D721Med (cell line): Measurements from ENCODE around the gene ZNF839.

ENCODE experiments used
- DNase-seq: peaks from one replicate; pipeline ENCODE4 v3.0.0; 2011; ENCODE audit warnings: low spot score; ENCODE audit not compliant: insufficient read length
- FAIRE-seq: peaks from 2 replicates; lab custom pipeline; 2011; peaks lifted over from hg19 to GRCh38; lab: Jason Lieb, UNC
- TF ChIP-seq, protein P1 (sequence below): IDR thresholded peaks from 2 replicates; pipeline ENCODE4 v1.5.1; 2012; ENCODE audit warnings: mild to moderate bottlenecking, control low read depth; ENCODE audit not compliant: insufficient read depth; ENCODE audit errors: missing control alignments

ZNF839 gene

DNA sequence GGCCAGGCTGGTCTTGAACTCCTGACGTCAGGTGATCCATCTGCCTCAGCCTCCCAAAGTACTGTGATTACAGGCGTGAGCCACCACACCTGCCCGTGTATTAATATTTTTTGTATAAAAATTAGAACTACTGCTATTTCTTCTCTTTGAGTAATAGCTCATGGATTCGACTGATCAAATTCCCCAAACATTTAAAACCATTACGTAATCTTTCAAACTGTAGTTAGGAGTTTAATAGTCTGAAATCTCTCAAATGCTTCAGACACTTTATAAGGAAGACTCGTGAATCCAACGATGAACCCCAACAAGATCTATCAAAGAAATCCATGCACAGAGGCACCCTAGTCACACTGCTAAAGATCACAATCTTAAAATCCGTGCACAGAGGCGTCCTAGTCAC lies 59.3 kb downstream of the ZNF839 start:
- FAIRE-seq (no peak), DNase-seq (no peak)
- TF ChIP-seq, protein P1, sequence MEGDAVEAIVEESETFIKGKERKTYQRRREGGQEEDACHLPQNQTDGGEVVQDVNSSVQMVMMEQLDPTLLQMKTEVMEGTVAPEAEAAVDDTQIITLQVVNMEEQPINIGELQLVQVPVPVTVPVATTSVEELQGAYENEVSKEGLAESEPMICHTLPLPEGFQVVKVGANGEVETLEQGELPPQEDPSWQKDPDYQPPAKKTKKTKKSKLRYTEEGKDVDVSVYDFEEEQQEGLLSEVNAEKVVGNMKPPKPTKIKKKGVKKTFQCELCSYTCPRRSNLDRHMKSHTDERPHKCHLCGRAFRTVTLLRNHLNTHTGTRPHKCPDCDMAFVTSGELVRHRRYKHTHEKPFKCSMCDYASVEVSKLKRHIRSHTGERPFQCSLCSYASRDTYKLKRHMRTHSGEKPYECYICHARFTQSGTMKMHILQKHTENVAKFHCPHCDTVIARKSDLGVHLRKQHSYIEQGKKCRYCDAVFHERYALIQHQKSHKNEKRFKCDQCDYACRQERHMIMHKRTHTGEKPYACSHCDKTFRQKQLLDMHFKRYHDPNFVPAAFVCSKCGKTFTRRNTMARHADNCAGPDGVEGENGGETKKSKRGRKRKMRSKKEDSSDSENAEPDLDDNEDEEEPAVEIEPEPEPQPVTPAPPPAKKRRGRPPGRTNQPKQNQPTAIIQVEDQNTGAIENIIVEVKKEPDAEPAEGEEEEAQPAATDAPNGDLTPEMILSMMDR, result no peak

DNA sequence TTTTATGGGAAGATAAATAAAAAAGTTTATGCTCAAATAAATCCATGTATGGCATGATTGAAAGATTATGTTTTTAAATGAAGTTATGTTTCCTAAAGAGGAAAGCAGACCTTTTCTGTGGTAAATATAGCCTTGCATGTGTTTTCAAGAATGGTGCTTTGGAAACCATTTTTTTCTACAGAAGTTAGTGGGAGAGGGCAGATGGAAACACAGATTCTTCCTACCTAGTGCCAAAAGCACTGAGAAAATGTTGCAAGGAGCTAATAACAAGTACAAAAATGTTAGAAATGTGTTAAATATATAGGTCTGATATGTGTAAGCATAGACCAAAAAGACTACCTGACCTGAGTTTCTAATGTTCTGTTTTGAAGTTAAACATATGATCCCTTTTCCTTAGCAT lies 67.5 kb downstream of the ZNF839 start:
- FAIRE-seq, result no peak
- no peak for DNase-seq
- TF ChIP-seq, protein P1, result no peak

DNA sequence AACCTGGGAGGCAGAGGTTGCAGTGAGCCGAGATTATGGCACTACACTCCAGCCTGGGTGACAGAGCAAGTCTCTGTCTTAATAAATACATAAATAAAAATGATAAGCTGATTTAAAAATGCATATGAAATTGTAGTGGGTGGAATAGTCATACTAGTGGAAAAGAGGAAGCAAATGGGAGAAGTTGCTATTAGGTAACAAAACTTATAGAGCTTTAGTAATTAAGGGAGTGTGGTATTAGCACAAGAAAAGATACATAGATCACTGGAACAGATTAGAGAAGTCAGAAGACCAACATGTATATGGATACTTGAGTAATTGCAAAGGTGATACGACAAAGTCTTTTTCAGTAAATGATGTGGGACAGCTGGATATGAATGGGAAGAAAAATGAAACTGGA lies 69.7 kb downstream of the ZNF839 start:
- DNase-seq, result no peak
- TF ChIP-seq, protein P1, result no peak
- no peak for FAIRE-seq

DNA sequence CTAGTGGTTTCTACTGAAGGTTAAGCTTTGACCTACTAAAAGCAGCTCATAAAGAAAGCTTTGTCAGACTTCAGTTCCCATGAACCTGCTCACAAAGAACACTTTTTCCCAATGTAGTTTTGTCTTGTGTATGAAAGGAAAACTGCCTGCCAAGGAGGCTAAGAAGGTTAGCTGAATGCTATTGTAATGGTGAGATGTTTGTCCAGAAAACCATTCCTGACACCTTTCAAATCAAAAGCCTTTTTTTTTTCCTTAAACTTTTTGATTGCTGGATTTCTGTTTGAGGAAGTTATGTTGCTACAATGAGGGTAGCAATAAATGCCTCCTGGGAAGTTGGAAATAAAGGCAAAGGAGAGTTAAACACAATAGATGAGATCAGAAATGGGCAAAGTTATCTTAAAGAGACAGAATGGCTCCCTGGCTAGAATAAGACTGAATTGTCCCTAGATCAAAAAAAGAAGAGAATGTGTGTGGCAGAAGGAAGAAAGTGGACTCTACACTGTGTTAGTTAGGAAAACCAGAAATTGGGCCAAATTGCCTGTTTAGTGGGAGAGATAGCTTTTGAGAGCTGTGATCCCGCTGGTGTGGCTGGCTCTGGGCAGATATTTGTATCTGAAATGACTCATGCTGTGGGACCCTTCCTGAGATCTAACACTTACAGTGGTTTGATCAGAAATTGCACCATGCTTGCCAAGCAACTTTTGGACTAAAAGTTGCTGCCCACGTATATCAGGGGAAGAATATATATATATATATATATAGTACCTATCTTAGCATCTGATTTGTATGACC lies 70.7 kb downstream of the ZNF839 start:
- TF ChIP-seq, protein P1, result no peak
- FAIRE-seq (no peak), DNase-seq (no peak)
